ENCODE data around the gene AFG3L2. TPM values are rescaled to one million over a fixed set of nuclear protein-coding genes. Genes with fewer than 3 reads are reported as not detected.
A peak's percentile ranks its signal among the peaks of the same experiment; 100 is the strongest.

AFG3L2 gene
- total RNA-seq, 1 donor from 2014 or later, result 51.7 TPM

DNA sequence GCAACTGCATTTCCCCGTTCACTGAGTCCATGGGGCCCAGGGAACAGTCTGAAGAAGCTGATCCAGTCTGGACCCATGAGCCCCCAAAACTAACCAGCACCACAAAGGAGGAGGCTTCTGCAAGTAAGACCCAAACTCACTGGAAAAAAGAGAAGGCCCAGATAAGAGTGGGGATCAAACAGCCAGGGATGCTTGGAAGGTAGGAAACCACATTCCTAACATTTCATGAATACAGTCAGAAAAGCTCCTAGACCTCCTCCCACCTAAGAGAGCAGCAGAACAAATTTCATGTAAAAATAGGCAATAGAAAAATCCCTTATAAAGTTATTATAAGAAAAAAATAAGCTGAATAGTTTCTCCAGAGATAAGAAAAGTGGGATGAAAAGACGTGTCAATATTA is 38.6 kb downstream of the AFG3L2 start:
- Mint-ChIP-seq H3K4me3 (no peak overlapping the region), H3K36me3 (peaks cover 55% of the 10 kb centered on the region), H3K27ac (no peak overlapping the region), H3K9me3 (peaks cover 5% of the 10 kb centered on the region), H3K4me1 (peaks cover 33% of the 10 kb centered on the region), H3K27me3 (ENCODE audit: insufficient read depth, low read depth) (peaks cover 5% of the 10 kb centered on the region)
- Histone ChIP-seq H3K9ac (no peak overlapping the region), H3K27me3 (no peaks in the 10 kb centered on the region), H3K79me2 (ENCODE audit: low read depth) (no peaks in the 10 kb centered on the region), H3K36me3 (peaks cover 10% of the 10 kb centered on the region), H3K4me2 (no peak overlapping the region), H3K27ac (no peak overlapping the region), H3K9me3 (ENCODE audit: low read depth) (no peaks in the 10 kb centered on the region), H3K4me3 (no peak overlapping the region), H4K20me1 (ENCODE audit: low read depth) (no peaks in the 10 kb centered on the region), H3F3A (ENCODE audit: low read depth) (peaks cover 54% of the 10 kb centered on the region), H2AFZ (replicated peaks) (no peak overlapping the region), H3K4me1 (peaks cover 37% of the 10 kb centered on the region)
- DNase-seq (ENCODE audit: low spot score), result no peak
- TF ChIP-seq EZH2 (IDR thresholded peaks at IDR 0.05) (no peak), EZH2phosphoT487 (IDR thresholded peaks at IDR 0.05) (no peak)
- TF ChIP-seq, protein P1, sequence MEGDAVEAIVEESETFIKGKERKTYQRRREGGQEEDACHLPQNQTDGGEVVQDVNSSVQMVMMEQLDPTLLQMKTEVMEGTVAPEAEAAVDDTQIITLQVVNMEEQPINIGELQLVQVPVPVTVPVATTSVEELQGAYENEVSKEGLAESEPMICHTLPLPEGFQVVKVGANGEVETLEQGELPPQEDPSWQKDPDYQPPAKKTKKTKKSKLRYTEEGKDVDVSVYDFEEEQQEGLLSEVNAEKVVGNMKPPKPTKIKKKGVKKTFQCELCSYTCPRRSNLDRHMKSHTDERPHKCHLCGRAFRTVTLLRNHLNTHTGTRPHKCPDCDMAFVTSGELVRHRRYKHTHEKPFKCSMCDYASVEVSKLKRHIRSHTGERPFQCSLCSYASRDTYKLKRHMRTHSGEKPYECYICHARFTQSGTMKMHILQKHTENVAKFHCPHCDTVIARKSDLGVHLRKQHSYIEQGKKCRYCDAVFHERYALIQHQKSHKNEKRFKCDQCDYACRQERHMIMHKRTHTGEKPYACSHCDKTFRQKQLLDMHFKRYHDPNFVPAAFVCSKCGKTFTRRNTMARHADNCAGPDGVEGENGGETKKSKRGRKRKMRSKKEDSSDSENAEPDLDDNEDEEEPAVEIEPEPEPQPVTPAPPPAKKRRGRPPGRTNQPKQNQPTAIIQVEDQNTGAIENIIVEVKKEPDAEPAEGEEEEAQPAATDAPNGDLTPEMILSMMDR (IDR thresholded peaks at IDR 0.05), result no peak

DNA sequence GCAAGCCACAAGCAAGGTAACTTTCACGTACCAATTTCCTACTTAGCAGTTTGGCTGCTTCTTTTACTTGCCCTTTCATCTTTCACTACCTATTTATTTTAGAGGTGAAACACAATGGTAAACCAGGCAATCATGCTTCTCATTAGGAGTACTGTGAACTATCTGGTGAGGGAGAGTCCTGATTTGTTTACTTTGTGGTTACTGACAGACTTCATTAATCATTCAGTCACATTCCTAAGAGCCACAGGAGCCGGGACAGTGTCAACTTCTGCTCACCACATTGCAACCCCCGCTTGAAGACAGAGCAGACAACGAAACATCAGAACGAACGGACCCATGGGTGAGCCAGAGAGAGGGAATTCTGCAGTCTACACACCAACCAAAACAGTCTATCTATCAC is 40.1 kb downstream of the AFG3L2 start:
- peak overlapping the region; percentile 67 for H3K4me2 ChIP-seq
- H4K20me1 ChIP-seq (ENCODE audit: low read depth), result no peaks in the 10 kb centered on the region
- no peak overlapping the region for H2AFZ ChIP-seq (replicated peaks)
- TF ChIP-seq EZH2phosphoT487 (IDR thresholded peaks at IDR 0.05), result no peak
- TF ChIP-seq, protein P1 (IDR thresholded peaks at IDR 0.05), result no peak
- TF ChIP-seq EZH2 (IDR thresholded peaks at IDR 0.05), result no peak
- H3K4me1 ChIP-seq, result peaks cover 37% of the 10 kb centered on the region
- DNase-seq (ENCODE audit: low spot score), result no peak
- H3K4me3 ChIP-seq, result no peak overlapping the region
- Mint-ChIP-seq H3K27me3 (ENCODE audit: insufficient read depth, low read depth) (peaks cover 5% of the 10 kb centered on the region), H3K4me3 (no peak overlapping the region), H3K4me1 (peaks cover 33% of the 10 kb centered on the region), H3K27ac (no peak overlapping the region), H3K9me3 (peaks cover 5% of the 10 kb centered on the region), H3K36me3 (peaks cover 47% of the 10 kb centered on the region)
- peak overlapping the region; percentile 41 for H3K27ac ChIP-seq
- H3K36me3 ChIP-seq, result peaks cover 14% of the 10 kb centered on the region
- H3K27me3 ChIP-seq, result no peaks in the 10 kb centered on the region
- H3K9me3 ChIP-seq (ENCODE audit: low read depth), result no peaks in the 10 kb centered on the region
- no peaks in the 10 kb centered on the region for H3K79me2 ChIP-seq (ENCODE audit: low read depth)
- no peak overlapping the region for H3K9ac ChIP-seq
- H3F3A ChIP-seq (ENCODE audit: low read depth), result peaks cover 60% of the 10 kb centered on the region

DNA sequence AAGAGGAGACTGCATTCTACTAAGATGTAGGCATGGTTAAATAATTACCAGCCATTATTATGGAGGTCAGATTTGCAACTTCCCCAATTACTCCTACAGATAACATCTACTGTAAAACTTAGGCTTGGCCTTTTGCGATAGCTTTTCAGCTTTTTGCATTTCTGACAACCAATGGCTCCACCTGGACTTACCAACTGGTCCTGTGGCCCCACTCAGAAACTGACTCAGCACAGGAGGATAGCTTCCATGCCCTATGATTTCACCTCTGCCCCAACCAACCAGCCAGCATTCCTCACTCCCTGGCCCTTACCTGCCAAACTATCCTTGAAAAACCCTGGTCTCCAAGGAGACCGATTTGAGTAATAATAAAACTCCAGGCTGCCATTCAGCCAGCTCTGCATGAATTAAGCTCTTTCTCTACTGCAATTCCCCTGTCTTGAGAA is 40.8 kb downstream of the AFG3L2 start:
- peaks cover 37% of the 10 kb centered on the region for H3K4me1 ChIP-seq
- peak overlapping the region; percentile 41 for H3K27ac ChIP-seq
- Mint-ChIP-seq H3K9me3 (peaks cover 5% of the 10 kb centered on the region), H3K36me3 (peaks cover 42% of the 10 kb centered on the region), H3K27me3 (ENCODE audit: insufficient read depth, low read depth) (peaks cover 5% of the 10 kb centered on the region), H3K4me1 (peaks cover 33% of the 10 kb centered on the region), H3K27ac (no peak overlapping the region), H3K4me3 (no peak overlapping the region)
- peak overlapping the region; percentile 67 for H3K4me2 ChIP-seq
- no peaks in the 10 kb centered on the region for H3K79me2 ChIP-seq (ENCODE audit: low read depth)
- peaks cover 61% of the 10 kb centered on the region for H3F3A ChIP-seq (ENCODE audit: low read depth)
- H3K4me3 ChIP-seq, result no peak overlapping the region
- H3K9me3 ChIP-seq (ENCODE audit: low read depth), result no peaks in the 10 kb centered on the region
- peaks cover 14% of the 10 kb centered on the region for H3K36me3 ChIP-seq
- peak; percentile 20 for DNase-seq (ENCODE audit: low spot score)
- no peak for TF ChIP-seq EZH2phosphoT487 (IDR thresholded peaks at IDR 0.05)
- TF ChIP-seq, protein P1 (IDR thresholded peaks at IDR 0.05), result no peak
- TF ChIP-seq EZH2 (IDR thresholded peaks at IDR 0.05), result no peak
- no peak overlapping the region for H3K9ac ChIP-seq
- no peak overlapping the region for H2AFZ ChIP-seq (replicated peaks)
- H4K20me1 ChIP-seq (ENCODE audit: low read depth), result no peaks in the 10 kb centered on the region
- no peaks in the 10 kb centered on the region for H3K27me3 ChIP-seq

All from neural progenitor cell (in vitro differentiated cells).